ENCODE data around the gene SKIL. TPM values are rescaled to one million over a fixed set of nuclear protein-coding genes. Genes with fewer than 3 reads are reported as not detected.

The SKIL gene
- total RNA-seq, result 72.5 and 113 TPM in 2 replicates

GRCh38 chr3:170357176-170358041 lies at the start of gene SKIL:
Gene SKIL (plus strand): TSS chr3:170357715. CDS start chr3:170360332, 2,617 bp downstream.

GRCh38 chr3:170418422-170419398 lies 61.2 kb downstream of the SKIL start, which contains the start of gene CLDN11:
Gene CLDN11 (plus strand): TSS chr3:170418868. CDS start chr3:170419067, 199 bp downstream.

Other genes with a start within 250 kb of the SKIL start
- 15.0 and 33.5 TPM in 2 replicates for gene PHC3, start 176.0 kb upstream of the SKIL start, total RNA-seq
- 92.3 and 93.4 TPM in 2 replicates for gene PRKCI, start 135.3 kb upstream of the SKIL start, total RNA-seq
- gene CLDN11, start 61.2 kb downstream of the SKIL start, total RNA-seq, result 0.34 and 0.43 TPM in 2 replicates
- gene SLC7A14, start 228.4 kb downstream of the SKIL start, total RNA-seq, result under 0.01 TPM in 1 of 2 replicates, not detected in the other

Data from nasal cavity respiratory epithelium epithelial cell of viscerocranial mucosa (primary cell).